Gastrocnemius medialis (tissue), 4 donors: ENCODE results near the gene TRIM68. TPM values are rescaled to one million over a fixed set of nuclear protein-coding genes. Genes with fewer than 3 reads are reported as not detected.

Experiments
- ATAC-seq, 2 donors: fragments of 150-250 bp; one replicate each; pipeline ENCODE4 v1.9.1; 2016
- DNase-seq, 2 donors: peaks; one replicate each; pipeline ENCODE4 v3.0.0-alpha.2; 2019
- H3K27ac ChIP-seq, 4 donors: fragments of 200-600 bp; sonication (generic); 1 replicate in 1 of 4; 2 replicates in 3 of 4; pipeline ENCODE4 v1.5.1; 2016 to 2018; ENCODE audit warnings: mild to moderate bottlenecking in 2 of 4, moderate library complexity in 1 of 4
- H3K27me3 ChIP-seq, 3 donors: fragments of 200-600 bp; sonication (generic) in 2 of 3; 1 replicate in 1 of 3; 2 replicates in 2 of 3; pipeline versions ENCODE4 v1.5.1 to v1.6.0; 2016 to 2019; ENCODE audit warnings: mild to moderate bottlenecking in 1 of 3, moderate library complexity in 1 of 3
- H3K36me3 ChIP-seq, 2 donors: fragments of 200-600 bp; sonication (generic) in 1 of 2; one replicate each; pipeline ENCODE4 v1.5.1; 2017 to 2018
- H3K4me1 ChIP-seq, 2 donors: fragments of 200-600 bp; sonication (generic) in 1 of 2; one replicate each; pipeline ENCODE4 v1.5.1; 2016 to 2017; ENCODE audit warnings: mild to moderate bottlenecking in 2 of 2
- H3K4me3 ChIP-seq, 4 donors: fragments of 200-600 bp; sonication (generic) in 3 of 4; 1 replicate in 1 of 4; 2 replicates in 3 of 4; pipeline ENCODE4 v1.5.1; 2016 to 2019; ENCODE audit warnings: mild to moderate bottlenecking in 2 of 4
- H3K9me3 ChIP-seq, 3 donors: fragments of 200-600 bp; sonication (generic) in 2 of 3; 1 replicate in 1 of 3; 2 replicates in 2 of 3; pipeline ENCODE4 v1.5.1; 2016 to 2019
- POLR2A ChIP-seq, 2 donors: fragments of 450-650 bp; IDR thresholded peaks; one replicate each; pipeline ENCODE4 v1.6.1; 2017; ENCODE audit warnings: antibody characterized with exemption in 2 of 2, mild to moderate bottlenecking in 2 of 2, moderate library complexity in 2 of 2
- in situ Hi-C, 4 donors: fragments of 200-750 bp; cut with MboI; loops; one replicate each; pipeline versions ENCODE4 v1.15.0 to v1.8.0; 2017; ENCODE audit warnings: low sequenced_read_pairs in 4 of 4
- intact Hi-C: fragments of 100-400 bp; cut with DNase I; formaldehyde crosslinking; loops from one replicate; pipeline ENCODE4 v1.15.1; 2023; ENCODE audit warnings: low total_unique reads
- total RNA-seq, 4 donors: library from RNA; depleted of rRNA; stranded (reverse); fragments of >200 nt; gene quantifications; one replicate each; pipeline versions ENCODE4 v1.1.0 to v1.2.3, GENCODE V29; 2016
- TF ChIP-seq, protein P1 (sequence below), 5 experiments: fragments of 450-650 bp in 3 of 5; fragments of 200-600 bp in 2 of 5; sonication (generic) in 2 of 5; IDR thresholded peaks in 4 of 5; conservative IDR thresholded peaks in 1 of 5; 1 replicate in 4 of 5; 2 replicates in 1 of 5; pipeline ENCODE4 v1.5.1; 2016 to 2019; ENCODE audit warnings: antibody characterized with exemption in 5 of 5, mild to moderate bottlenecking in 3 of 5, moderate library complexity in 3 of 5

TRIM68 gene
- total RNA-seq, 4 donors from 2014 or later, result 5.8 to 6.3 (median 6.0) TPM

DNA sequence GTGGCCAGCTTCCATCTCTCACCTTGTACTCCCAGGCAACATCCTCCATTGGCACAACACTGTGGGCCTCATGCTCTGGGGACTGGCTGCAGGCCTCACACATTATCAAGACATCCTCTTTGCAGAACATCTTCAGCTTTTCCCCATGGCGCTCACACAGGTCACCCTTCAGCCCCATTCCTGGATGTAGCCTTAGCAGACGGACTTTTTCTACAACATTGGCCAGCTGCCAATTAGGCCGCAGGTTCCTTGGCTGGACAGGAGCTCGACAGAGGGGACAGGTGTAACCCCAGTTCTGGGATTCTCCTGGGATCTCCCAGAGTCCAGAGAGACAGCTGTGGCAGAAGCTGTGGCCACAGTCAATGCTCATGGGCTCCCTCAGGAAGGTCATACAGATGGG lies 3.0 kb downstream of the TRIM68 start:
- no peak for ATAC-seq
- peaks cover 0 to 53% of the 10 kb centered on the region in 2 donors for H3K36me3 ChIP-seq
- in situ Hi-C loops, result loop anchor here in 1 of 4 donors (25.0 kb wide), 1 partner anchor 768 kb away; the partner anchor contains the start of gene RHOG

DNA sequence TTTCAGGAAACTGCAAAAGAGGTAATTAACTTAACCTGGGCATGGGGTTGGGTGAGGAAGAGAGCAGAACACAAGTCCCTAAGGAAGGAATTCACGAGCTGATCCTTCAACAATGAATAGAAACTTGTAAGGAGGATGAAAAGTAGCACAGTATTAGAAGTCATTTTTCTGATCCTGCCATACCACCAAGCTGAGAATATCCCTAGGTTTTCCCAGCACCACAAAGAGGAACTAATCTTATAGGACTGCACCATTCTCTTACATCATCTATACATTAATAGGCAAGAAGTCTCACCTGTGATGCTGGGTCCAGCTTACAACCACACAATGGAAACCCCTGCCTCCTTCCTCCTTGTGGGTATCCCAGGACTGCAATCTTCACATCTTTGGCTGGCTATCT lies 14.3 kb downstream of the TRIM68 start, which contains the start of gene OR52I1:
TSS of gene OR52I1 (plus strand) at position 301 of the 400 bp plus-strand sequence. CDS start at position 301, 0 bp downstream.
- H3K36me3 ChIP-seq, result peaks cover 0 to 8% of the 10 kb centered on the region in 2 donors
- H3K27ac ChIP-seq, result no peak within 1 kb of the TSS
- in situ Hi-C loops, result no loop called here
- intact Hi-C loops, result no loop called here
- no peak for ATAC-seq
- no peak within 1 kb of the TSS for H3K4me3 ChIP-seq
- no peak for DNase-seq
- H3K4me1 ChIP-seq, result no peaks in the 10 kb centered on the region
- H3K27me3 ChIP-seq, result no peaks in the 10 kb centered on the region
- TF ChIP-seq POLR2A (IDR thresholded peaks at IDR 0.05), result no peak
- TF ChIP-seq, protein P1, sequence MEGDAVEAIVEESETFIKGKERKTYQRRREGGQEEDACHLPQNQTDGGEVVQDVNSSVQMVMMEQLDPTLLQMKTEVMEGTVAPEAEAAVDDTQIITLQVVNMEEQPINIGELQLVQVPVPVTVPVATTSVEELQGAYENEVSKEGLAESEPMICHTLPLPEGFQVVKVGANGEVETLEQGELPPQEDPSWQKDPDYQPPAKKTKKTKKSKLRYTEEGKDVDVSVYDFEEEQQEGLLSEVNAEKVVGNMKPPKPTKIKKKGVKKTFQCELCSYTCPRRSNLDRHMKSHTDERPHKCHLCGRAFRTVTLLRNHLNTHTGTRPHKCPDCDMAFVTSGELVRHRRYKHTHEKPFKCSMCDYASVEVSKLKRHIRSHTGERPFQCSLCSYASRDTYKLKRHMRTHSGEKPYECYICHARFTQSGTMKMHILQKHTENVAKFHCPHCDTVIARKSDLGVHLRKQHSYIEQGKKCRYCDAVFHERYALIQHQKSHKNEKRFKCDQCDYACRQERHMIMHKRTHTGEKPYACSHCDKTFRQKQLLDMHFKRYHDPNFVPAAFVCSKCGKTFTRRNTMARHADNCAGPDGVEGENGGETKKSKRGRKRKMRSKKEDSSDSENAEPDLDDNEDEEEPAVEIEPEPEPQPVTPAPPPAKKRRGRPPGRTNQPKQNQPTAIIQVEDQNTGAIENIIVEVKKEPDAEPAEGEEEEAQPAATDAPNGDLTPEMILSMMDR (IDR thresholded peaks at IDR 0.05 in 4 of 5, conservative IDR thresholded peaks at IDR 0.05 in 1 of 5), result no peak
- H3K9me3 ChIP-seq, result no peaks in the 10 kb centered on the region

More for the DNA sequence above, 3.0 kb downstream of the TRIM68 start:
- intact Hi-C loops, result no loop called here
- no peaks in the 10 kb centered on the region for H3K27me3 ChIP-seq
- no peak for DNase-seq
- H3K9me3 ChIP-seq, result no peaks in the 10 kb centered on the region
- H3K4me3 ChIP-seq, result no peak overlapping the region
- no peak for TF ChIP-seq POLR2A (IDR thresholded peaks at IDR 0.05)
- TF ChIP-seq, protein P1 (IDR thresholded peaks at IDR 0.05 in 4 of 5, conservative IDR thresholded peaks at IDR 0.05 in 1 of 5), result no peak
- H3K27ac ChIP-seq, result no peak overlapping the region
- peaks cover 16 to 19% of the 10 kb centered on the region in 2 donors for H3K4me1 ChIP-seq

GRCh38 chr11:4589017-4589416 lies 19.0 kb downstream of the TRIM68 start:
- TF ChIP-seq, protein P1 (IDR thresholded peaks at IDR 0.05 in 4 of 5, conservative IDR thresholded peaks at IDR 0.05 in 1 of 5), result no peak
- no peak for TF ChIP-seq POLR2A (IDR thresholded peaks at IDR 0.05)
- DNase-seq (no peak), ATAC-seq (no peak)
- H3K27me3 ChIP-seq, result no peaks in the 10 kb centered on the region
- no peak overlapping the region for H3K27ac ChIP-seq
- in situ Hi-C loops (no loop called here), intact Hi-C loops (no loop called here)
- H3K4me1 ChIP-seq, result no peaks in the 10 kb centered on the region
- H3K4me3 ChIP-seq, result no peak overlapping the region
- H3K36me3 ChIP-seq, result no peaks in the 10 kb centered on the region
- no peaks in the 10 kb centered on the region for H3K9me3 ChIP-seq

- Histone ChIP-seq H3K4me1 (no peaks in the 10 kb centered on the region), H3K27me3 (no peaks in the 10 kb centered on the region), H3K4me3 (no peak within 1 kb of the TSS), H3K36me3 (no peaks in the 10 kb centered on the region), H3K27ac (no peak within 1 kb of the TSS), H3K9me3 (no peaks in the 10 kb centered on the region)
- DNase-seq, result no peak
- no peak for ATAC-seq
- intact Hi-C loops, result no loop called here
- TF ChIP-seq, protein P1 (IDR thresholded peaks at IDR 0.05 in 4 of 5, conservative IDR thresholded peaks at IDR 0.05 in 1 of 5), result no peak
- no peak for TF ChIP-seq POLR2A (IDR thresholded peaks at IDR 0.05)
- in situ Hi-C loops, result no loop called here
Observed at GRCh38 chr11:4581443-4581842, 26.6 kb downstream of the TRIM68 start, which contains the start of gene OR52I2. Gene OR52I2 (plus strand): TSS chr11:4581743.

- no peak for TF ChIP-seq POLR2A (IDR thresholded peaks at IDR 0.05)
- TF ChIP-seq, protein P1 (IDR thresholded peaks at IDR 0.05 in 4 of 5, conservative IDR thresholded peaks at IDR 0.05 in 1 of 5), result no peak
Observed at GRCh38 chr11:4580124-4580523, 27.9 kb downstream of the TRIM68 start.

More at GRCh38 chr11:4580124-4580523, 27.9 kb downstream of the TRIM68 start:
- no peaks in the 10 kb centered on the region for H3K4me1 ChIP-seq
- H3K36me3 ChIP-seq, result no peaks in the 10 kb centered on the region
- in situ Hi-C loops, result no loop called here
- H3K27me3 ChIP-seq, result no peaks in the 10 kb centered on the region
- intact Hi-C loops, result no loop called here
- ATAC-seq, result no peak
- no peak overlapping the region for H3K4me3 ChIP-seq
- H3K27ac ChIP-seq, result no peak overlapping the region
- DNase-seq, result no peak
- no peaks in the 10 kb centered on the region for H3K9me3 ChIP-seq
